CD4-positive, alpha-beta T cell treated with Interleukin-15 for 1 hour (primary cell): ENCODE data around the gene MMP25.

Experiments used
- DNase-seq: peaks from one replicate; pipeline ENCODE4 v3.0.0-alpha.2; 2020

MMP25 gene

GRCh38 chr16:3045758-3046640 lies at the start of gene MMP25:
Gene MMP25 (plus strand): TSS chr16:3046561. CDS start chr16:3046918, 357 bp downstream.
- DNase-seq = no peak

GRCh38 chr16:2999929-3000328 lies 46.4 kb upstream of the MMP25 start:
- DNase-seq = no peak

- no peak for DNase-seq
These were observed 45.8 kb upstream of the MMP25 start for GRCh38 chr16:3000540-3000939.

- no peak for DNase-seq
These were observed 45.0 kb upstream of the MMP25 start for GRCh38 chr16:3001316-3001715.

GRCh38 chr16:3003582-3004270 lies 42.6 kb upstream of the MMP25 start:
- peak; percentile 99 for DNase-seq

- no peak for DNase-seq
These were observed 42.0 kb upstream of the MMP25 start for GRCh38 chr16:3004319-3004718.

- DNase-seq = no peak
These were observed 41.5 kb upstream of the MMP25 start for GRCh38 chr16:3004781-3005284.

GRCh38 chr16:3007059-3007956 lies 39.1 kb upstream of the MMP25 start:
- no peak for DNase-seq

GRCh38 chr16:3007957-3008689 lies 38.2 kb upstream of the MMP25 start:
- DNase-seq = peak; percentile 32

- no peak for DNase-seq
These were observed 37.7 kb upstream of the MMP25 start for GRCh38 chr16:3008690-3009037.

GRCh38 chr16:3009568-3010390 lies 36.6 kb upstream of the MMP25 start:
- no peak for DNase-seq

- no peak for DNase-seq
These were observed 35.9 kb upstream of the MMP25 start for GRCh38 chr16:3010510-3010909.

- DNase-seq = no peak
These were observed 34.1 kb upstream of the MMP25 start for GRCh38 chr16:3012246-3012645.

- DNase-seq = no peak
These were observed 33.4 kb upstream of the MMP25 start, which contains the start of gene CLDN9 for GRCh38 chr16:3012828-3013420. Gene CLDN9 (plus strand): TSS chr16:3012923. CDS start chr16:3013363, 440 bp downstream.

GRCh38 chr16:3013491-3013951 lies 32.8 kb upstream of the MMP25 start:
- no peak for DNase-seq

GRCh38 chr16:3013998-3014690 lies 32.2 kb upstream of the MMP25 start:
- DNase-seq = no peak

- no peak for DNase-seq
These were observed 31.4 kb upstream of the MMP25 start for GRCh38 chr16:3014971-3015370.

GRCh38 chr16:3015865-3016521 lies 30.4 kb upstream of the MMP25 start:
- no peak for DNase-seq

GRCh38 chr16:3017344-3017743 lies 29.0 kb upstream of the MMP25 start:
- no peak for DNase-seq
